K562 (cell line): Measurements from ENCODE around the gene DIP2A. TPM values are rescaled to one million over a fixed set of nuclear protein-coding genes. Genes with fewer than 3 reads are reported as not detected.

Source experiments
- ATAC-seq: fragments of 200-7000 bp; cut with Tn5 transposase; 3 replicates; pipeline ENCODE4 v1.9.1; 2020; ENCODE audit warnings: moderate library complexity
- BruUV-seq: library from RNA; stranded (reverse); fragments of 400-500 nt; replicated peaks from 2 replicates; lab custom pipeline; 2021; lab: Mats Ljungman, UMichigan
- CTCF ChIA-PET: fragments of 300-600 bp; formaldehyde crosslinking; extraction: SDS; loops from one replicate; lab custom pipeline; 2021; ENCODE audit warnings: low intra/inter-chr PET ratio; lab: Yijun Ruan, JAX
- POLR2A ChIA-PET: fragments of 300-600, 350-650 bp; sonication (Branson Sonifier 250); formaldehyde crosslinking; extraction: SDS; loops from one replicate; lab custom pipeline; 2021; ENCODE audit warnings: antibody characterized with exemption, inconsistent platforms; lab: Yijun Ruan, JAX
- DNase-seq, 4 experiments: peaks; one replicate each; pipeline versions ENCODE4 v3.0.0 to v3.0.0-alpha.2; 2011 to 2018; ENCODE audit warnings: low spot score in 3 of 4, mixed read lengths in 3 of 4; ENCODE audit errors: extremely low read depth in 1 of 4
- FAIRE-seq: peaks from 2 replicates; lab custom pipeline; 2011; peaks lifted over from hg19 to GRCh38; lab: Jason Lieb, UNC
- H2AFZ ChIP-seq: 2 replicates; pipeline ENCODE4 v1.6.0; 2011; ENCODE audit warnings: low read depth, low read length, control low read depth, inconsistent platforms
- H3K27ac ChIP-seq: fragments of 200-600 bp; 3 replicates; pipeline ENCODE4 v1.8.0; 2011; ENCODE audit warnings: low read depth, mild to moderate bottlenecking, control low read depth, inconsistent platforms, low read length, moderate library complexity, mixed read lengths; ENCODE audit errors: extremely low read depth
- H3K27me3 ChIP-seq, 2 experiments: fragments of 300-600 bp in 1 of 2; 2 replicates in 1 of 2; 3 replicates in 1 of 2; pipeline versions ENCODE4 v1.6.0 to v1.8.0; 2011; ENCODE audit warnings: inconsistent platforms in 2 of 2, low read length in 2 of 2, mild to moderate bottlenecking in 1 of 2, mixed read lengths in 1 of 2, moderate library complexity in 1 of 2; ENCODE audit not compliant: control insufficient read depth in 2 of 2, insufficient read depth in 2 of 2
- H3K36me3 ChIP-seq: fragments of 300-600 bp; 3 replicates; pipeline ENCODE4 v1.8.0; 2011; ENCODE audit warnings: mild to moderate bottlenecking, low read length, inconsistent platforms; ENCODE audit not compliant: control insufficient read depth, insufficient read depth
- H3K4me1 ChIP-seq, 2 experiments: fragments of 200-600 bp in 1 of 2; replicated peaks in 1 of 2; 2 replicates in 1 of 2; 3 replicates in 1 of 2; pipeline versions ENCODE4 v1.5.1 to v1.8.0; 2011; ENCODE audit warnings: inconsistent platforms in 2 of 2, low read length in 2 of 2, mild to moderate bottlenecking in 1 of 2, mixed read lengths in 1 of 2, moderate library complexity in 1 of 2; ENCODE audit not compliant: control insufficient read depth in 2 of 2, insufficient read depth in 2 of 2
- H3K4me2 ChIP-seq: 2 replicates; pipeline ENCODE4 v1.6.1; 2011; ENCODE audit warnings: low read length, control low read depth, inconsistent platforms, mixed read lengths; ENCODE audit not compliant: insufficient read depth
- H3K4me3 ChIP-seq: fragments of 200-600 bp; sonication (generic), shearing (Covaris generic); 2 replicates; pipeline ENCODE4 v1.5.1; 2016; ENCODE audit warnings: control low read depth, inconsistent platforms
- H3K79me2 ChIP-seq: fragments of 200-600 bp; 3 replicates; pipeline ENCODE4 v1.8.0; 2011; ENCODE audit warnings: low read length, inconsistent platforms; ENCODE audit not compliant: control insufficient read depth, insufficient read depth
- H3K9ac ChIP-seq, 2 experiments: 2 replicates each; pipeline versions ENCODE4 v1.6.0 to v1.6.1; 2011; ENCODE audit warnings: low read depth in 2 of 2, low read length in 2 of 2, control low read depth in 1 of 2, inconsistent platforms in 1 of 2, mild to moderate bottlenecking in 1 of 2, mixed read lengths in 1 of 2; ENCODE audit not compliant: insufficient read depth in 1 of 2
- H3K9me1 ChIP-seq: one replicate; pipeline ENCODE4 v1.6.0; 2011; ENCODE audit warnings: inconsistent platforms, mild to moderate bottlenecking, low read length, moderate library complexity; ENCODE audit not compliant: control insufficient read depth, insufficient read depth
- H3K9me3 ChIP-seq: replicated peaks from 2 replicates; pipeline ENCODE4 v1.5.1; 2011; ENCODE audit warnings: low read depth, low read length, inconsistent platforms; ENCODE audit not compliant: control insufficient read depth, insufficient read depth
- H4K20me1 ChIP-seq: replicated peaks from 2 replicates; pipeline ENCODE4 v1.6.1; 2011; ENCODE audit warnings: low read length, inconsistent platforms, mixed read lengths; ENCODE audit not compliant: control insufficient read depth, insufficient read depth
- ATF7 ChIP-seq: fragments of 450-650 bp; IDR thresholded peaks from 2 replicates; pipeline ENCODE4 v1.7.1; 2014; ENCODE audit warnings: mild to moderate bottlenecking, moderate library complexity
- BCOR ChIP-seq: fragments of 450-650 bp; IDR thresholded peaks from 2 replicates; pipeline ENCODE4 v1.6.1; 2016
- CTBP1 ChIP-seq: fragments of 450-650 bp; IDR thresholded peaks from 2 replicates; pipeline ENCODE4 v1.6.1; 2016; ENCODE audit warnings: borderline replicate concordance
- HDAC2 ChIP-seq: fragments of 450-650 bp; IDR thresholded peaks from 2 replicates; pipeline ENCODE4 v1.6.1; 2016; ENCODE audit warnings: mild to moderate bottlenecking
- JUND ChIP-seq, 2 experiments: IDR thresholded peaks; 2 replicates in 1 of 2; 3 replicates in 1 of 2; pipeline ENCODE4 v1.6.1; 2011; ENCODE audit warnings: borderline replicate concordance in 2 of 2, low read depth in 2 of 2, low read length in 2 of 2, improper control_type of control experiment in 1 of 2, missing biosample characterization in 1 of 2, missing genetic modification characterization in 1 of 2, missing genetic modification reagents in 1 of 2
- MEF2D ChIP-seq: conservative IDR thresholded peaks from 2 replicates; pipeline ENCODE4 v1.6.1; 2016; ENCODE audit warnings: low read depth, missing genetic modification characterization, missing compliant biosample characterization
- NELFE ChIP-seq: IDR thresholded peaks from 2 replicates; pipeline ENCODE4 v1.6.1; 2011; ENCODE audit warnings: mild to moderate bottlenecking; ENCODE audit not compliant: insufficient read depth, insufficient read length
- POLR2AphosphoS5 ChIP-seq: IDR thresholded peaks from 2 replicates; pipeline ENCODE4 v1.6.1; 2011; ENCODE audit warnings: mild to moderate bottlenecking, low read depth, low read length, moderate library complexity; ENCODE audit not compliant: control insufficient read depth, insufficient read depth
- RNF2 ChIP-seq: sonication (generic); IDR thresholded peaks from 2 replicates; pipeline ENCODE4 v1.6.1; 2016
- RREB1 ChIP-seq: fragments of 250-450 bp; sonication (Bioruptor Pico); IDR thresholded peaks from 2 replicates; pipeline ENCODE4 v1.4.0; 2020
- SIX5 ChIP-seq, 2 experiments: IDR thresholded peaks; 2 replicates each; pipeline ENCODE4 v1.6.1; 2011; ENCODE audit warnings: low read length in 2 of 2, borderline replicate concordance in 1 of 2, low read depth in 1 of 2, mild to moderate bottlenecking in 1 of 2, moderate library complexity in 1 of 2; ENCODE audit not compliant: insufficient read depth in 1 of 2
- ZNF232 ChIP-seq: sonication (generic); formaldehyde crosslinking; IDR thresholded peaks from 2 replicates; pipeline ENCODE4 v1.8.0; 2022; ENCODE audit warnings: mild to moderate bottlenecking, missing genetic modification reagents
- ZSCAN29 ChIP-seq: fragments of 450-650 bp; IDR thresholded peaks from 2 replicates; pipeline ENCODE4 v1.6.1; 2017
- WGBS: fragments of 100-300 bp; shearing (Covaris generic); methylation state at CpG from one replicate; pipeline ENCODE4 v1.1.6; 2016; ENCODE audit warnings: low coverage, mixed read lengths; ENCODE audit not compliant: insufficient coverage; ENCODE audit errors: missing lambda C conversion rate; 5-methylcytosine and 5-hydroxymethylcytosine counted together
- in situ Hi-C: fragments of 300-500 bp; cut with MboI; formaldehyde crosslinking; loops from 4 replicates; pipeline ENCODE4 v1.15.0; 2018; ENCODE audit warnings: inconsistent platforms, mixed read lengths
- intact Hi-C: fragments of 100-400 bp; cut with micrococcal nuclease; formaldehyde crosslinking; loops from 2 replicates; pipeline ENCODE4 v1.14.2; 2022
- polyA plus RNA-seq, 8 experiments: library from polyadenylated mRNA; depleted of rRNA in 4 of 8; stranded (reverse) in 5 of 8; unstranded in 3 of 8; fragments of >200 nt; fragmentation: Nextera tagmentation in 2 of 8; fragmentation: Illumina TruSeq in 1 of 8; extraction: Ambion mirVana in 2 of 8; extraction: Trizol in 1 of 8; gene quantifications; 2 replicates each; pipeline versions ENCODE4 v1.2.1 to v1.2.3, GENCODE V29; 2011 to 2014; ENCODE audit warnings: inconsistent platforms in 1 of 8, missing spikeins in 1 of 8
- total RNA-seq, 7 experiments: library from RNA; depleted of rRNA in 6 of 7; stranded (reverse); fragments of >200 nt in 6 of 7; fragmentation: Illumina TruSeq in 2 of 7; extraction: Trizol in 2 of 7; gene quantifications; 2 replicates each; pipeline versions ENCODE4 v1.2.1 to v1.2.3, GENCODE V29; 2011 to 2021; ENCODE audit warnings: low replicate concordance in 1 of 7
- TF ChIP-seq, protein P1 (sequence below): fragments of 450-650 bp; IDR thresholded peaks from one replicate; pipeline ENCODE4 v1.6.1; 2018; ENCODE audit warnings: mild to moderate bottlenecking, moderate library complexity; ENCODE audit not compliant: partially characterized antibody

DIP2A gene
- total and polyA plus RNA-seq, 9 of the 15 experiments (the other 6 are each of a cell fraction or from before 2014, with no cell fraction given) = 4.3 to 34.5 (median 20.3) TPM

DNA sequence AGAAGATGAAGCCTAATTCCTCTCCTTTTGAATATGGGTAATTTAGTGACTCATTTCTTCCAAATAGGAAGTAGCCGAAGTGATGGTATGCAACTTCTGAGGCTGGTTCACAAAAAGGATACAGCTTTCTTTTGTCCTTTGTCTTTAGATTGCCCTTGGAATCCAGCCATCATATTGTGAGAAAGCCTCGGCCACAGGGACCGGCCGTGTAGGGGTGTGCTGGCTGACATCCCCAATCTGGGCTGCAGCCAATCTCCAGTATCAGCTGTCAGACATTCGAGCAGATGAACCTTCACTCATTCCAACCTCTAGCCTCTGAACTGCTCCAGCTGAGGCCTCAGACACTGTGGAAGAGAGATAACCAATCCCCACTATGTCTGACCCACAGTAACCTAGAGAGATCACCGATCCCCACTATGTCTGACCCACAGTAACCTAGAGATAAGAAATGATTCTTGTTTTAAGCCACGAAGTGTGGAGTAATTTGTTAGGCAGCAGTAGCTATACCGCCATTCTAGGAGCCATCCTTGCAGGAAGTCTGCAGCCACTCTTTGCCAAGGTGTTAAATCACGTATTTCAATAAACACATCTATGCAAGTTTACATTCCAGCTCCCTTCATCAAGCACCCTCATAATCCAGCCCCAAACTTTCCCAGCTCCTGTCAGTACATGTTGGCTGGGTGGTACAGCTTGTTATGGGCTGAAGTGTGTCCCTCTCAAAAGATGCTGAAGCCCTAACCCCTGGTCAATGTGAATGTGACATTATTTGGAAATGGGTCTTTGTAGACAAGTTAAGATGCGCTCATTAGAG, 2.9 kb upstream of the DIP2A start:
- Histone ChIP-seq H3K9me3 (no peaks in the 10 kb centered on the region), H3K4me1 (peaks cover 28 to 30% of the 10 kb centered on the region in 2 experiments), H3K4me3 (no peak overlapping the region), H3K9me1 (no peaks in the 10 kb centered on the region), H3K27me3 (no peaks in the 10 kb centered on the region), H3K36me3 (peaks cover 37% of the 10 kb centered on the region), H3K79me2 (peaks cover 71% of the 10 kb centered on the region), H2AFZ (no peak overlapping the region), H3K9ac (no peak overlapping the region; a peak in 1 of 4 replicates), H3K4me2 (peak overlapping the region; percentile 38; the same call in 1 of the 2 replicates), H3K27ac (peak overlapping the region; percentile 33; the same call in 2 of the 3 replicates), H4K20me1 (no peaks in the 10 kb centered on the region)
- POLR2A ChIA-PET = interaction anchor here (0.6 to 1.9 kb wide), 12 partner anchors 8 to 228 kb away, joined by 3 to 7 read pairs (median 3); partner anchors contain the start of gene LSS
- peak; percentile 76 to 94 (median 80) for DNase-seq
- CTCF ChIA-PET = no interaction called here
- peak; percentile 14 for ATAC-seq
- BruUV-seq = no TSS peak
- intact Hi-C loops (loop anchor here (5.0 to 10.0 kb wide), 2 partner anchors 168 to 231 kb away; partner anchors contain the start of genes LSS, MCM3AP and YBEY), in situ Hi-C loops (no loop called here)
- peak; percentile 93 for FAIRE-seq
- 22% methylated on average over 10 of the region's 10 CpGs for WGBS
- peak; percentile 37; the same call in 1 of the 2 replicates for TF ChIP-seq ZSCAN29
- no peak for TF ChIP-seq ZNF232 (CRISPR knock-in tag)
- peak; percentile 95 for TF ChIP-seq POLR2AphosphoS5
- TF ChIP-seq ATF7 = peak; percentile 37; the same call in 1 of the 2 replicates
- TF ChIP-seq JUND (IDR thresholded peaks at IDR 0.05; ENCODE audit: borderline replicate concordance, low read depth, low read length) = peak; percentile 53; the same call in 1 of the 2 replicates
- TF ChIP-seq JUND (tag; IDR thresholded peaks at IDR 0.05; ENCODE audit: borderline replicate concordance, low read depth, low read length) = peak; percentile 6; the same call in 2 of the 3 replicates
- 0 out of 2 replicates have a peak, but pooled peaks have one; percentile 57 for TF ChIP-seq RREB1 (CRISPR knock-in tag)
- TF ChIP-seq MEF2D (tag) = peak; percentile 46; the same call in 1 of the 2 replicates
- peak; percentile 65 for TF ChIP-seq RNF2
- no peak for TF ChIP-seq SIX5 (IDR thresholded peaks at IDR 0.05; ENCODE audit: borderline replicate concordance in 1 of 2, insufficient read depth in 1 of 2, low read depth in 1 of 2, low read length in 2 of 2)
- TF ChIP-seq CTBP1 = peak; percentile 85; the same call in 1 of the 2 replicates
- peak; percentile 62; the same call in 1 of the 2 replicates for TF ChIP-seq BCOR
- TF ChIP-seq NELFE = no peak
- TF ChIP-seq HDAC2 = peak; percentile 93
- TF ChIP-seq, protein P1, sequence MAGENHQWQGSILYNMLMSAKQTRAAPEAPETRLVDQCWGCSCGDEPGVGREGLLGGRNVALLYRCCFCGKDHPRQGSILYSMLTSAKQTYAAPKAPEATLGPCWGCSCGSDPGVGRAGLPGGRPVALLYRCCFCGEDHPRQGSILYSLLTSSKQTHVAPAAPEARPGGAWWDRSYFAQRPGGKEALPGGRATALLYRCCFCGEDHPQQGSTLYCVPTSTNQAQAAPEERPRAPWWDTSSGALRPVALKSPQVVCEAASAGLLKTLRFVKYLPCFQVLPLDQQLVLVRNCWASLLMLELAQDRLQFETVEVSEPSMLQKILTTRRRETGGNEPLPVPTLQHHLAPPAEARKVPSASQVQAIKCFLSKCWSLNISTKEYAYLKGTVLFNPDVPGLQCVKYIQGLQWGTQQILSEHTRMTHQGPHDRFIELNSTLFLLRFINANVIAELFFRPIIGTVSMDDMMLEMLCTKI = no peak
